Left ventricle myocardium superior (tissue), 1 donor: ENCODE data around the gene HEXD. TPM values are rescaled to one million over a fixed set of nuclear protein-coding genes. Genes with fewer than 3 reads are reported as not detected.
"Not testable (repeated sequence)": the region's sequence is repeated elsewhere in the genome, so short reads cannot be mapped to it uniquely, and the experiment has no call there.

Source experiments
- ATAC-seq: fragments of 200-7000 bp; cut with Tn5 transposase; one replicate; pipeline ENCODE4 v1.9.1; 2020; ENCODE audit warnings: mild to moderate bottlenecking, moderate library complexity
- DNase-seq: peaks from one replicate; pipeline ENCODE4 v3.0.0-alpha.2; 2020
- intact Hi-C: fragments of 100-400 bp; cut with micrococcal nuclease; formaldehyde crosslinking; loops from one replicate; pipeline ENCODE4 v1.11.0; 2022
- total RNA-seq: library from RNA; stranded (reverse); fragmentation: NEBNext Ultra II Directional; extraction: Animal tissue kit (Norgen Biotek cat#: 25700); gene quantifications from one replicate; pipeline ENCODE4 v1.2.1, GENCODE V29; 2021
- donor health status: DM: no; HTN: yes; CAD: no; lungs with severe emphysema.

Gene HEXD
- total RNA-seq, 1 donor from 2014 or later, result 18.6 TPM

DNA sequence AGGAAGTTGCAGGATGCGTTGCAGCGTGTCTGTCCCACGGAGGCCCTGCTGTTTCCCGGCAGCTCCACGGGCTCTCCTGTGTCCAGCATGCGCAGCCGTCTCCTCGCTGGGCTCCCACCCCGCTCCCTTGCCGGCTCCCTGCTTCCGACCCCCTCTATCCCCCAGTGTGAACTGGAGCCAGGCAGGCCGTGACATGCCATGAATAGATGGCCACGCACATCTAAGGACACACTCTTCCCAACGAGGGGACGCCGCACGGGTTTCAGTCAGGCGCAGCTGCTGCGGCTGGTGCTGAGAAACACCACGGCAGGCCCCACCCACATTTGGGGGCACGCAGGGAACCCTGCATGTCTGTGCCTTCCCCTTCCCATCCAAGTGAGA is 9.2 kb upstream of the HEXD start:
- intact Hi-C loops, result loop anchor here (10.0 kb wide), 1 partner anchor 54 kb away; the partner anchor contains the start of gene TEX19
- DNase-seq (no peak), ATAC-seq (no peak)

DNA sequence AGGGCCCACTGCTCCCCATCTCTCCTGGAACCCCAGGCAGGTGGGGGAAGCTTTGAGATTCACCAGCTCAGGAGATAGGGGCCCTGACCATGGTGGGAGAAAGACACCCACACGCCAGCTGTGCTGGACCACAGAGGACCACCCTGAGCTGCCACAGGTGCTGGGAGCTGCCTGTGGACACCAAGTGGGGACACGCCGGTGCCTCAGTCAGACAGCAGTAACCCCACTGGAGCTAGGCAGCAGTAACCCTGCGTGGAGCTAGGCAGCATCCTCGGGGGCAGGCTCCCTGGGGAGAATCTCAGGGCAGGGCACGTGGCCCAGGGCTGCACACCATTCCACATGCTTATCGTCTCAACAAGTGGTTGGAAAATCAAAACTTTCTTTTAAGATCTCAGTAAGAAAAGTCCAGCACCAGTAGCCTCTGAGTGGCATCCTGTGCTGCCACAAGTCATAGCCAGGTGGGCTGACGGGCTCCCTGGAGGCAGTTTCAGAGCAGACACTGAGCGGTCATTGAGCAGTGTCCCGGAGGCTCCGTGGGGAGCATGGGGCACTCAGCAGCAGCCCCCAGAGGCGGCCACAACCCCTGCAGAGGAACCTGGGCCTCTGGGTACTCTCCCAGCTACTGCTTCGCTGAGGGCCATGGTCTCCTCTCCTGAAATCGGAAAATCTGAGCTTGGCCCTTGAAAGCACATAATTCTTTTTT is 8.0 kb upstream of the HEXD start:
- intact Hi-C loops, result no loop called here
- DNase-seq, result no peak
- no peak for ATAC-seq

DNA sequence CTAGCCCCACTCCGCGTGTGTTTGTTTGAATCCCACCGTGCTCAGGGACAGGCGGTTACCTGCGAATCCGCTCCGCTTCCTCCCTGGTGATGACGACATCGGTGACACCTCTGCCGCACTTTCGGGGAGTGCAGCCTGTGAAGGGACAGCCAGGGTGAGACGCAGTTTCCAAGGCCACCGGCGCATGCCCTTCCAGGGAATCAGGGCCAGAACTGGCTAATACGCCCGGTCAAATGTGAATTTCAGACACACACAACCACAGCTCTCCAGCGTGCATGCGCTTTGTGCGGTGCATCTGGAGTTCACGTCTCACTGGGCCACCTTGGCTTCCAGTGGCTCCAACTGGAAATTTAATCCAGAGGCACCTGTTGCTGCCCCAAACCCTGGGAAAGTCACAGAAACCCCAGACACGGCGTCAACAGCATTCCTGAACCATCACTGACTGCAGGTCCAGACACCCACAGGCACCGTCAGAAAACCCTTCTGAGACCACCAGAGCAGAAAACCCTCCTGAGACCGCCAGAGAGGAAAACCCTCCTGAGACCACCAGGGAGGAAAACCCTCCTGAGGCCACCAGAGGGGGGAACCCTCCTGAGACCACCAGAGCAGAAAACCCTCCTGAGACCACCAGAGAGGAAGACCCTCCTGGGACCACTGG is 6.6 kb upstream of the HEXD start:
- DNase-seq (no peak), ATAC-seq (no peak)
- intact Hi-C loops, result no loop called here

DNA sequence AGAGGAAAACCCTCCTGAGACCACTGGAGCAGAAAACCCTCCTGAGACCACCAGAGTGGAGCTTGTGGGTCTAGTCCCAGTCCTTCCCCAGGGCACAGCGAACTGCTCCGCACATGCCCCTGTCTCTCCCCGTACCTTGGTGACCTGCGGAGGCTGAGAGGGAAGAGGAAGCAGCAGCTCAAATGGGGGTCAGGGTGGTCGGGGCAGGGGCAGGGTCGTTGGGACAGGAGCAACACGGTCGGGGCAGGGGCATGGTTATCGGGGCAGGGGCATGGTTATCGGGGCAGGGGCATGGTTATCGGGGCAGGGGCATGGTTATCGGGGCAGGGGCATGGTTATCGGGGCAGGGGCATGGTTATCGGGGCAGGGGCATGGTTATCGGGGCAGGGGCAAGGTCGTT is 6.1 kb upstream of the HEXD start:
- DNase-seq, intact Hi-C loops, ATAC-seq: not testable (repeated sequence)

GRCh38 chr17:82412535-82413520 is 5.3 kb upstream of the HEXD start:
- DNase-seq, result no peak
- peak; percentile 41 for ATAC-seq
- intact Hi-C loops, result no loop called here

GRCh38 chr17:82414548-82415281 is 3.4 kb upstream of the HEXD start:
- ATAC-seq (peak; percentile 73), DNase-seq (peak; percentile 88)
- intact Hi-C loops, result no loop called here

DNA sequence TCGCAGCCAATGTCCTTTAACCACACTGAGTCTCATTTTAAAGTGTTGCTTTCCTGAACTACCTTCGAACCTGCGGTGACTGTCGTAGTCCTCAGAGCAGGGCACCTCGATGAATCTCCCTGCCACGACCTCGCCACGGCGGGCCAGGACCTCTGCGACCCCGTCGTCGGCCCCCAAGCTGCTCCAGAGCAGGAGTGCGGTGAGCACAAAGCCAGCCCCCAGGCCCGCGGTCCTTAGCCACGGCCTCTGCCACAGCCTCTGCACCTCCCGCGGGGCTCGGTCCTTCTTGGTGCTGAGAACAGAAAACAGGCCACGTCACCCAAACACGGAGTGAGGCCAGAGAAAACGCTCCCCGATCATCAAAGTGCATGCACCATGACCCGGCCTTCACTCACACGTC is 2.8 kb upstream of the HEXD start:
- DNase-seq, result no peak
- no peak for ATAC-seq
- intact Hi-C loops, result no loop called here

DNA sequence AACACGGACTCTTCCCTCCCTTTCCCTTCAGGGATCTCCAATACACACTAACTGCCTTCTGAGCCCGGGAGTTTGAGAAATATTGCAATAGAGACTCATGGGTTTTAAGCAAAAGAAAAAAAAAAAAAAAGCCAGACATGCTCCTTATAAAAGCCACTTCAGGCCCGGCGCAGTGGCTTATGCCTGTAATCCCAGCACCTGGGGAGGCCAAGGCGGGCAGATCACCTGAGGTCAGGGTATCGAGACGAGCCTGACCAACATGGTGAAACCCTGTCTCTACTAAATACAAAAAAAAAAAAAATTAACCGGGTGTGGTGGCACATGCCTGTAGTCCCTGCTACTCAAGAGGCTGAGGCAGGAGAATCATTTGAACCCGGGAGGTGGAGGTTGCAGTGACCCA is 2.4 kb upstream of the HEXD start:
- no peak for ATAC-seq
- intact Hi-C loops, result no loop called here
- no peak for DNase-seq

DNA sequence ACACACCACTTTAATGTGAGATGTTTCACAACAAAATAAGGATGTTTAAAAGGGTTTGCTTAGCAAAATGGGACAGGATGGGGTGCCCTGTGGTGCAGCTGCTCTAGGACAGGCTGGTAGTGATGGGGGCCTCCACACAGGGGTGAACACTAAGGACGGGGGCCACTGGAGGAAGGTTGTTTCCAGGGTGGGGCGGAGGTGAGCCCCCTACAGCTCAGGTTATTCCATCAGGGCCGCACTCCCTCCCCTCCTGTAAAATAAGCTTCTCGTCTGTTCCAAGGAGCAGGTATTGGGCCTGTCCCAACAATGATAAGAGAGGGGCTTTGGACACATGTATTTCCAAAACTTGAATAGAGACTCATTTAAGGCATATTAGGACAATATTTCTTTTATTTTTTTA is 1.9 kb upstream of the HEXD start:
- ATAC-seq (no peak), DNase-seq (no peak)
- intact Hi-C loops, result no loop called here

DNA sequence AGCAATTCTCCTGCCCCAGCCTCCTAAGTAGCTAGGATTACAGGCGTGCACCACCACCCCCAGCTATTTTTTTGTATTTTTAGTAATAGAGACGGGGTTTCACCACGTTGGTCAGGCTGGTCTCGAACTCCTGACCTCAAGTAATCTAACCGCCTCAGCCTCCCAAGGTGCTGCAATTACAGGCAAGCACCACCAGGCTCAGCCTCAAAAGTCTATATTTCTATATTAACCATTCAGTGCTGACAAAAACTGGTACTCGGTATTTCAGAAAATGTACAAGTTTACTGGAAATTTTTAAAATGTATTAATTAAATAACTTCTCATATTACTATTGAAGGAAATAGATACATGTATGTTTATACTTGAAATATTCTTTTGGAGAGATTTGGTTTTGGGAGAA is 1.4 kb upstream of the HEXD start:
- ATAC-seq, result no peak
- intact Hi-C loops, result no loop called here
- no peak for DNase-seq

- intact Hi-C loops, result no loop called here
- ATAC-seq, result no peak
- DNase-seq, result no peak
These were observed 1.4 kb downstream of the HEXD start for GRCh38 chr17:82419540-82419939.

- intact Hi-C loops, result no loop called here
- ATAC-seq, result peak; percentile 16
These were observed 6.1 kb downstream of the HEXD start for GRCh38 chr17:82424001-82424862.

DNA sequence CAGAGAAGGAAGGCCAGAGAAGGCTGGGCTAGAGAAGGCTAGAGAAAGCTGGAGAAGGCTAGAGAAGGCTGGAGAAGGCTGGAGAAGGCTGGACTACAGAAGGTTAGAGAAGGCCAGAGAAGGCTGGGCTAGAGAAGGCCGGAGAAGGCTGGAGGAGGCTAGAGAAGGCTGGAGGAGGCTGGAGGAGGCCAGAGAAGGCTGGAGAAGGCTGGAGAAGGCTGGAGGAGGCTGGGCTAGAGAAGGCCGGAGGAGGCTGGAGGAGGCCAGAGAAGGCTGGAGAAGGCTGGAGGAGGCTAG is 6.7 kb downstream of the HEXD start:
- intact Hi-C loops, result no loop called here
- DNase-seq (no peak), ATAC-seq (no peak)

More at GRCh38 chr17:82424001-82424862, 6.1 kb downstream of the HEXD start:
- DNase-seq, result no peak

- intact Hi-C loops, result no loop called here
- DNase-seq, result no peak
- ATAC-seq, result no peak
These were observed 10.4 kb downstream of the HEXD start for GRCh38 chr17:82428546-82428945.

DNA sequence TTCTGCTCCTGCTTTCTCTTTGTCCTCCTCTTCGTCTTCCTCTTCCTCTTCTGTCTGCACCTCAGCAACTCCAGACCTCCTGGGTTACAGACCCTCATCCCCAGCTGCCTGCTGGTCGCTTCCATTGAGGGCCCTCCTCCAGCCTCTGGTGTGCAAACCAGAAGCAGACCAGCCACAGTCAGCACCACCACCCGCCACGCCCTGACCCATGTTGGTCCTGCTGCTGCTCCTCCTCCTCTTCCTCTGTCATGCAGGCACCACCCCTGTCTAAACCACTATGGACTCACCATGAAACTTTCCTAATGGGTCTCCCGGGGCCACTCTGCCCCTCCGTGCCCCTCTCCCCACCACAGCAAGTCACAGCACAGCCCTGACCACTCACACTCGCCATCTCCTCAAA is 11.7 kb downstream of the HEXD start:
- ATAC-seq, result no peak
- intact Hi-C loops, result no loop called here
- no peak for DNase-seq

DNA sequence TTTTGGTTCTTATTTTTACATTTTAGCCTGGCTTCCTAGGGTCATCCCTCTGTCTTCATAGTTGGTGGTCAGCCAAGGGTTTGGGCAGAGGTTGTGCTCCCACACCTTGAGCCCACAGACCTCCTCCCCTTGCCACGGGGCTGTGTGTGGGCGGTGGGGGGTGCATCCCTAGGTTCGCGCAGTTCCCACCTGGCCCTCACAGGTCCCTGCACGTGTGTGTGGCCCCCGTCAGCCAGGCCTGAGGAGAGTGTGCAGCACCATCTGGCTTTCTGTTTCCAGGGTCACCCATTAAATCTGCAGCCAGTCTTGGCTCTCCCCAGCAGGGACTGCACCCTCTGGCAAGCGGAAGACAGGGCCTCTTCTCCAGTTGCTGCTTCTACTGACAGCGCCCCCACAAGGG is 13.9 kb downstream of the HEXD start:
- intact Hi-C loops, result no loop called here
- DNase-seq, result no peak
- no peak for ATAC-seq

GRCh38 chr17:82433560-82434215 is 15.5 kb downstream of the HEXD start:
- intact Hi-C loops, result no loop called here
- DNase-seq, result no peak
- ATAC-seq, result no peak

DNA sequence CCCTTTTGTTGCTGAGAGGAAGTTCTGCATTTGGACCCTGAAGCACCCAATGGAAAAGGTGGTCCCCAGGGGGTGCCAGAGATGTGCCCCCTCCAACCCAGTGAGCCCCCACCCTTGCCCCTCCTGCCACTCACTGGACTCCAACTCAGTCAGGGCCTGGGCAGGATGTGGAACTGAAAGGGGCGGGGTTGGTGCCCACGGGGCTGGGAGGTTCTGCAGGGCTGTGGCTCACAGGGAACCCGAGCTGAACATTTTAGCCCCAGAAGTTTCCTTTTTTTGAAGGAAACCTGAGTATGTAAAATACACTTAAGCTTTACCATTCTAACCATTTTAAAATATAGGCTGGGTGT is 16.0 kb downstream of the HEXD start:
- intact Hi-C loops, result no loop called here
- no peak for ATAC-seq
- no peak for DNase-seq
